H1 (cell line): ENCODE data around the gene AADAC. TPM values are rescaled to one million over a fixed set of nuclear protein-coding genes. Genes with fewer than 3 reads are reported as not detected.

Source experiments
- CTCF ChIA-PET: fragments of 300-600 bp; sonication (Branson Sonifier 250); formaldehyde crosslinking; loops from one replicate; lab custom pipeline; 2021; ENCODE audit not compliant: partially characterized antibody; lab: Charles Lee
- POLR2A ChIA-PET: fragments of 300-600 bp; sonication (Branson Sonifier 250); formaldehyde crosslinking; loops from one replicate; lab custom pipeline; 2021; ENCODE audit warnings: inconsistent platforms; ENCODE audit not compliant: partially characterized antibody; lab: Charles Lee
- DNase-seq, 2 experiments: peaks; one replicate each; pipeline versions ENCODE4 v3.0.0 to v3.0.0-alpha.2; 2010 to 2022; ENCODE audit warnings: low spot score in 2 of 2, low read depth in 1 of 2, mixed read lengths in 1 of 2
- FAIRE-seq: peaks from 2 replicates; lab custom pipeline; 2011; peaks lifted over from hg19 to GRCh38; lab: Jason Lieb, UNC
- H2AFZ ChIP-seq: 2 replicates; pipeline ENCODE4 v1.8.1; 2012; ENCODE audit warnings: low read length, inconsistent platforms
- H2AK5ac ChIP-seq: 2 replicates; pipeline ENCODE4 v1.6.1; 2013; ENCODE audit warnings: low read depth, low read length
- H2BK120ac ChIP-seq: replicated peaks from 2 replicates; pipeline ENCODE3; 2013; ENCODE audit warnings: low read depth, low read length, inconsistent platforms
- H2BK12ac ChIP-seq: 2 replicates; pipeline ENCODE4 v1.6.1; 2013; ENCODE audit warnings: low read depth, low read length
- H2BK15ac ChIP-seq: 2 replicates; pipeline ENCODE4 v1.6.1; 2013; ENCODE audit warnings: low read length
- H2BK20ac ChIP-seq: 2 replicates; pipeline ENCODE4 v1.6.1; 2013; ENCODE audit warnings: low read length
- H2BK5ac ChIP-seq: 2 replicates; pipeline ENCODE4 v1.6.1; 2013; ENCODE audit warnings: low read depth, low read length
- H3K14ac ChIP-seq: 2 replicates; pipeline ENCODE4 v1.6.1; 2013; ENCODE audit warnings: inconsistent platforms; ENCODE audit not compliant: insufficient read length
- H3K18ac ChIP-seq: 2 replicates; pipeline ENCODE4 v1.6.1; 2013; ENCODE audit warnings: low read length; ENCODE audit errors: extremely low read depth
- H3K23ac ChIP-seq: 2 replicates; pipeline ENCODE4 v1.6.1; 2013; ENCODE audit warnings: inconsistent platforms; ENCODE audit not compliant: insufficient read length
- H3K23me2 ChIP-seq: 2 replicates; pipeline ENCODE4 v1.6.1; 2013; ENCODE audit warnings: low read depth, low read length
- H3K27ac ChIP-seq: 2 replicates; pipeline ENCODE4 v1.6.1; 2011; ENCODE audit warnings: low read depth, low read length, inconsistent platforms
- H3K27me3 ChIP-seq, 4 experiments: replicated peaks in 1 of 4; 1 replicate in 1 of 4; 2 replicates in 3 of 4; pipeline versions ENCODE4 v1.6.1 to v1.8.1; 2011 to 2013; ENCODE audit warnings: low read length in 3 of 4, mild to moderate bottlenecking in 3 of 4, inconsistent platforms in 2 of 4, mixed read lengths in 2 of 4, moderate library complexity in 1 of 4; ENCODE audit not compliant: control insufficient read depth in 3 of 4, insufficient read depth in 3 of 4; ENCODE audit errors: extremely low read depth in 1 of 4
- H3K36me3 ChIP-seq, 4 experiments: 2 replicates each; pipeline versions ENCODE4 v1.6.1 to v1.8.1; 2011 to 2013; ENCODE audit warnings: mild to moderate bottlenecking in 4 of 4, low read length in 3 of 4, moderate library complexity in 2 of 4, control low read depth in 1 of 4, inconsistent platforms in 1 of 4; ENCODE audit not compliant: insufficient read depth in 4 of 4, control insufficient read depth in 2 of 4
- H3K4ac ChIP-seq: replicated peaks from 2 replicates; pipeline ENCODE3; 2013; ENCODE audit warnings: low read length, low read depth, mixed read lengths, inconsistent platforms; ENCODE audit not compliant: insufficient read length
- H3K4me1 ChIP-seq, 4 experiments: replicated peaks in 1 of 4; 1 replicate in 1 of 4; 2 replicates in 3 of 4; pipeline versions ENCODE4 v1.6.1 to v1.8.1; 2011 to 2013; ENCODE audit warnings: low read length in 3 of 4, inconsistent platforms in 2 of 4, mixed read lengths in 1 of 4; ENCODE audit not compliant: insufficient read depth in 4 of 4, control insufficient read depth in 3 of 4
- H3K4me2 ChIP-seq, 2 experiments: 2 replicates each; pipeline versions ENCODE4 v1.6.1 to v1.8.1; 2011 to 2013; ENCODE audit warnings: low read depth in 2 of 2, low read length in 2 of 2, control low read depth in 1 of 2, inconsistent platforms in 1 of 2, mild to moderate bottlenecking in 1 of 2; ENCODE audit not compliant: insufficient read depth in 1 of 2
- H3K4me3 ChIP-seq, 4 experiments: fragments of 200-600, 300-600 bp in 1 of 4; sonication (generic), shearing (Covaris generic), sonication (Bioruptor Twin) in 1 of 4; 2 replicates each; pipeline versions ENCODE4 v1.5.1 to v1.8.1; 2011 to 2016; ENCODE audit warnings: low read length in 4 of 4, low read depth in 3 of 4, control low read depth in 2 of 4, inconsistent platforms in 2 of 4, mild to moderate bottlenecking in 2 of 4, mixed read lengths in 1 of 4, moderate library complexity in 1 of 4; ENCODE audit not compliant: insufficient read depth in 2 of 4; ENCODE audit errors: extremely low read depth in 1 of 4
- H3K56ac ChIP-seq: replicated peaks from 2 replicates; pipeline ENCODE3; 2013; ENCODE audit warnings: low read depth, mild to moderate bottlenecking, mixed read lengths, low read length, inconsistent platforms; ENCODE audit not compliant: insufficient read length
- H3K79me1 ChIP-seq: 2 replicates; pipeline ENCODE4 v1.6.1; 2013; ENCODE audit warnings: low read depth, low read length, control low read depth
- H3K79me2 ChIP-seq, 2 experiments: 2 replicates each; pipeline versions ENCODE4 v1.6.1 to v1.8.1; 2012 to 2013; ENCODE audit warnings: low read length in 2 of 2, mild to moderate bottlenecking in 2 of 2, inconsistent platforms in 1 of 2; ENCODE audit not compliant: insufficient read depth in 2 of 2, control insufficient read depth in 1 of 2
- H3K9ac ChIP-seq, 4 experiments: replicated peaks in 1 of 4; 1 replicate in 1 of 4; 2 replicates in 3 of 4; pipeline versions ENCODE4 v1.6.1 to v1.8.1; 2011 to 2013; ENCODE audit warnings: low read depth in 3 of 4, low read length in 3 of 4, control low read depth in 2 of 4, mild to moderate bottlenecking in 2 of 4, moderate library complexity in 2 of 4, inconsistent platforms in 1 of 4; ENCODE audit errors: extremely low read depth in 1 of 4
- H3K9me3 ChIP-seq, 2 experiments: 2 replicates each; pipeline versions ENCODE4 v1.6.1 to v1.8.1; 2012 to 2013; ENCODE audit warnings: mild to moderate bottlenecking in 2 of 2, moderate library complexity in 2 of 2, control low read depth in 1 of 2, inconsistent platforms in 1 of 2, low read depth in 1 of 2, low read length in 1 of 2, mixed read lengths in 1 of 2; ENCODE audit not compliant: insufficient read depth in 2 of 2
- H4K20me1 ChIP-seq, 2 experiments: replicated peaks in 1 of 2; 2 replicates each; pipeline versions ENCODE3 to v1.8.1; 2011 to 2013; ENCODE audit warnings: inconsistent platforms in 2 of 2, low read length in 2 of 2, mild to moderate bottlenecking in 1 of 2; ENCODE audit not compliant: insufficient read depth in 2 of 2, control insufficient read depth in 1 of 2
- H4K5ac ChIP-seq: 2 replicates; pipeline ENCODE4 v1.6.1; 2013; ENCODE audit warnings: low read length, low read depth, mixed read lengths, inconsistent platforms; ENCODE audit not compliant: insufficient read length
- H4K8ac ChIP-seq: 2 replicates; pipeline ENCODE4 v1.8.0; 2013; ENCODE audit warnings: mild to moderate bottlenecking, moderate library complexity, low read length, inconsistent platforms; ENCODE audit not compliant: insufficient read depth; ENCODE audit errors: extremely low read depth
- H4K91ac ChIP-seq: replicated peaks from 2 replicates; pipeline ENCODE3; 2013; ENCODE audit warnings: low read length, mixed read lengths, inconsistent platforms; ENCODE audit not compliant: insufficient read length
- ATF2 ChIP-seq: IDR thresholded peaks from 2 replicates; pipeline ENCODE4 v1.6.1; 2012; ENCODE audit warnings: low read length, inconsistent platforms
- CREB1 ChIP-seq: IDR thresholded peaks from 2 replicates; pipeline ENCODE4 v1.6.1; 2012; ENCODE audit warnings: inconsistent platforms
- E2F6 ChIP-seq: IDR thresholded peaks from 2 replicates; pipeline ENCODE4 v1.6.1; 2012; ENCODE audit warnings: inconsistent platforms
- GABPA ChIP-seq: IDR thresholded peaks from 2 replicates; pipeline ENCODE4 v1.6.1; 2011; ENCODE audit warnings: mild to moderate bottlenecking, low read length, moderate library complexity, borderline replicate concordance; ENCODE audit not compliant: insufficient read depth
- KDM5A ChIP-seq: fragments of 200-600 bp; IDR thresholded peaks from 2 replicates; pipeline ENCODE4 v1.7.1; 2012; ENCODE audit warnings: mild to moderate bottlenecking, low read length, inconsistent platforms, mixed read lengths
- MAX ChIP-seq: IDR thresholded peaks from 2 replicates; pipeline ENCODE4 v1.6.1; 2012; ENCODE audit warnings: inconsistent platforms
- NANOG ChIP-seq: IDR thresholded peaks from 2 replicates; pipeline ENCODE4 v1.6.1; 2011; ENCODE audit warnings: low read length, low read depth, mild to moderate bottlenecking, inconsistent platforms; ENCODE audit not compliant: insufficient read depth, poor library complexity, severe bottlenecking
- SIN3A ChIP-seq, 2 experiments: IDR thresholded peaks in 1 of 2; conservative IDR thresholded peaks in 1 of 2; 2 replicates each; pipeline ENCODE4 v1.6.1; 2011 to 2012; ENCODE audit warnings: low read length in 2 of 2, improper control_type of control experiment in 1 of 2, low read depth in 1 of 2, mild to moderate bottlenecking in 1 of 2
- TAF1 ChIP-seq: IDR thresholded peaks from 2 replicates; pipeline ENCODE4 v1.6.1; 2011; ENCODE audit warnings: mild to moderate bottlenecking, low read depth, low read length
- TCF12 ChIP-seq: IDR thresholded peaks from 2 replicates; pipeline ENCODE4 v1.6.1; 2011; ENCODE audit warnings: low read depth, mild to moderate bottlenecking, low read length
- YY1 ChIP-seq: IDR thresholded peaks from 2 replicates; pipeline ENCODE4 v1.6.1; 2011; ENCODE audit warnings: low read depth, mild to moderate bottlenecking, low read length
- WGBS, 2 experiments: shearing (Covaris generic) in 1 of 2; methylation state at CpG; one replicate each; pipeline versions ENCODE4 v1.1.6 to v1.1.7; 2013 to 2015; ENCODE audit warnings: low lambda C conversion rate in 2 of 2, mixed read lengths in 2 of 2, inconsistent platforms in 1 of 2, low coverage in 1 of 2, missing lambda C conversion rate in 1 of 2; ENCODE audit not compliant: insufficient replicate concordance in 2 of 2, insufficient coverage in 1 of 2, insufficient read length in 1 of 2; ENCODE audit errors: extremely low coverage in 1 of 2, missing lambda C conversion rate in 1 of 2; 5-methylcytosine and 5-hydroxymethylcytosine counted together
- polyA plus RNA-seq, 7 experiments: library from polyadenylated mRNA; depleted of rRNA in 3 of 7; stranded (reverse) in 5 of 7; unstranded in 2 of 7; fragments of >200 nt in 5 of 7; fragments of 200-250 nt in 2 of 7; gene quantifications; 1 replicate in 5 of 7; 2 replicates in 1 of 7; 4 replicates in 1 of 7; pipeline versions ENCODE4 v1.2.1 to v1.2.3, GENCODE V29; 2011 to 2013; ENCODE audit warnings: missing spikeins in 2 of 7, mixed read lengths in 2 of 7
- total RNA-seq: library from RNA; stranded (reverse); fragmentation: NEBNext Ultra II Directional; extraction: Animal tissue kit (Norgen Biotek cat#: 25700); gene quantifications from 2 replicates; pipeline ENCODE4 v1.2.1, GENCODE V29; 2021

The AADAC gene
- total and polyA plus RNA-seq, 2 of the 8 experiments (the other 6 are each of a cell fraction or from before 2014, with no cell fraction given), result not detected

- no peak overlapping the region for H2BK15ac ChIP-seq
- WGBS, 2 experiments, result 79% methylated on average over 3 of the region's 3 CpGs; no CpG with 5 or more reads in 1 of the 2 experiments
- H3K36me3 ChIP-seq, result no peaks in the 10 kb centered on the region; a peak in 1 of 8 replicates
- H3K9ac ChIP-seq, result no peak overlapping the region
- no peak overlapping the region for H4K8ac ChIP-seq
- no peak overlapping the region for H3K4me2 ChIP-seq
- no peaks in the 10 kb centered on the region for H3K79me1 ChIP-seq
- H3K56ac ChIP-seq, result no peak overlapping the region
- no peak overlapping the region for H3K18ac ChIP-seq
- no peaks in the 10 kb centered on the region for H3K79me2 ChIP-seq
- no peaks in the 10 kb centered on the region for H4K20me1 ChIP-seq
- no peak for DNase-seq
- H3K4me1 ChIP-seq, result no peaks in the 10 kb centered on the region
- H4K5ac ChIP-seq, result no peak overlapping the region
- CTCF ChIA-PET, result interaction anchor here (1.1 to 2.2 kb wide), 2 partner anchors 589 to 627 kb away, joined by 4 to 7 read pairs; no protein-coding TSS in a partner anchor
- H2AFZ ChIP-seq, result no peak overlapping the region
- no peak overlapping the region for H3K27ac ChIP-seq
- H2BK5ac ChIP-seq, result no peak overlapping the region
- H2AK5ac ChIP-seq, result no peak overlapping the region
- 0 out of 2 replicates have a peak, but pooled peaks cover 2% of the 10 kb centered on the region for H3K23me2 ChIP-seq
- no peak overlapping the region for H3K4me3 ChIP-seq
- no peak overlapping the region for H2BK12ac ChIP-seq
- H2BK120ac ChIP-seq, result no peak overlapping the region
- no peak overlapping the region for H3K4ac ChIP-seq
- H3K9me3 ChIP-seq, result no peaks in the 10 kb centered on the region
- peak; percentile 7 for FAIRE-seq
- POLR2A ChIA-PET, result no interaction called here
- H3K27me3 ChIP-seq, result no peaks in the 10 kb centered on the region
- no peak overlapping the region for H2BK20ac ChIP-seq
- H3K14ac ChIP-seq, result no peak overlapping the region
- H4K91ac ChIP-seq, result no peak overlapping the region
- no peak overlapping the region for H3K23ac ChIP-seq
- TF ChIP-seq ATF2 (no peak), YY1 (no peak), E2F6 (peak; percentile 48; the same call in 1 of the 2 replicates), CREB1 (no peak), SIN3A (conservative IDR thresholded peaks at IDR 0.05 in 1 of 2, IDR thresholded peaks at IDR 0.05 in 1 of 2; ENCODE audit: low read depth in 1 of 2, low read length in 2 of 2) (no peak), MAX (peak; percentile 39; the same call in 1 of the 2 replicates), TAF1 (no peak), TCF12 (no peak), GABPA (no peak), KDM5A (no peak), NANOG (no peak)
Observed at GRCh38 chr3:151816091-151816604, 2.2 kb downstream of the AADAC start.
